ENCODE measurements around the gene CCDC121.

DNA sequence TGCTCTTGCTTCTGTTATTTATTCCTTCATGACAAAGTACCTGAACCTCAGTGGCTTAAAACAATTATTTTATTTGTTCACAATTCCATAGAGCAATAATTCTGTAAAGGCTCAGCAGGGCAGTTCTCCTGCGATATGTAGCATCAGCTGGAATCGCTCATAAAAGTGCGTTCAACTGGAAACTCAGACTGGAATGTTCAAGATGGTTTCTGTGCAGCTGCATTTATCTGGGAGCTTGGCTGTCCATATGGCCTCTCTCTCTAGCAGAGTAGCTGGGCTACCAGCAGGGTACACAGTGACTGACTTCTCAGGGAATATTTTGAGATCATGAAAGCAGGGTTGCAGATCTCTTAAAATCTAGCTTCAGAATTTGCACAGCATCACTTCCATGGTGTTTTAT is 13.5 kb downstream of the CCDC121 start:
- no peak for TF ChIP-seq NFRKB (IDR thresholded peaks at IDR 0.05)
- TF ChIP-seq BHLHE40 (IDR thresholded peaks at IDR 0.05; ENCODE audit: borderline replicate concordance), result no peak
- TF ChIP-seq HDGF (IDR thresholded peaks at IDR 0.05; ENCODE audit: borderline replicate concordance), result no peak
- TF ChIP-seq FOXM1 (IDR thresholded peaks at IDR 0.05; ENCODE audit: borderline replicate concordance), result no peak
- TF ChIP-seq ARNT (IDR thresholded peaks at IDR 0.05), result no peak
- no peak for TF ChIP-seq SP1 (IDR thresholded peaks at IDR 0.05)
- no peak for TF ChIP-seq ZNF384 (IDR thresholded peaks at IDR 0.05)
- TF ChIP-seq PKNOX1 (IDR thresholded peaks at IDR 0.05), result no peak
- TF ChIP-seq LEF1 (IDR thresholded peaks at IDR 0.05; ENCODE audit: borderline replicate concordance), result no peak
- TF ChIP-seq SUZ12 (IDR thresholded peaks at IDR 0.05), result no peak
- TF ChIP-seq FOXA1 (IDR thresholded peaks at IDR 0.05), result no peak
- TF ChIP-seq TARDBP (IDR thresholded peaks at IDR 0.05), result no peak

All from HEK293T (cell line).